Stromal cell of bone marrow (primary cell): Measurements from ENCODE around the gene PVALB.

ENCODE experiments used
- DNase-seq: peaks from one replicate; pipeline ENCODE4 v3.0.0-alpha.2; 2012; ENCODE audit warnings: low read depth

PVALB gene

DNA sequence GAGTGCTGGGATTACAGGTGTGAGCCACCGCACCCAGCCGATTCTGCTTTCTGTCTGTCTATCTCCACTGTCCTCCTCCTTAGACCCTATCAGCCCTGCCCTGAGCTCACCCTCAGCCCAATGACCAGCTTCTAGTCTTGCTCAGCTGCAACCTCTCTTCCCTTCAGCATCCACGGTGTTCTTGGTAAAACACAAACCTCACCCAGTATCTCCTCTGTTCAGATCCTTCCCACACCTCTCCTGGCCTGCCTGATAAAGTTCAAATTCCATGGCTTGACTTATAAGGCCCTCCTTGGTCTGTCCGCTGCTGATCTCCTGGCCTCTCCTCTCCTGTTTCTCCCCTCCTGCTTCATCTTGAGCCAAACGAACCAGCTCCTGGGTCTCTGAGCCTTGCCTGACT lies 29.4 kb upstream of the PVALB start:
- no peak for DNase-seq

DNA sequence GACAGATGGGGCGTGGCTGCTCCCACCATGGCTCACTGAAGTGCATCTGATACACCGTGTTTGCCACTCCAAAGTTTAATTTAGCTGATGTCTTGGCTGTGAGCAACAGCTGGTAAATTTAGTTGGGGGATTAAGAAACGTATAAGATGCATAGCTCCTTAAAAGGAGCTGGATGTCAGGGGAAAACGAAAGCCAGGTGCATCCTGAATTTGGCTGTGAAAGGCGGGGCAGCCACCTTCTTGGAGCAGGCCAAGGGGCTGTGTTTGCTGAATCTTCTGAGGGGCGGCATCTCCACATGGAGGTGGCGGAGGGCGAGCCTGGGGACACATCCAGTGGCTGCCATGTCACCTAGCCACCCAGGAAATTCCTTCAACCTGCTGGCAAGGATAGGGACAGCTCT lies 23.3 kb upstream of the PVALB start:
- no peak for DNase-seq

DNA sequence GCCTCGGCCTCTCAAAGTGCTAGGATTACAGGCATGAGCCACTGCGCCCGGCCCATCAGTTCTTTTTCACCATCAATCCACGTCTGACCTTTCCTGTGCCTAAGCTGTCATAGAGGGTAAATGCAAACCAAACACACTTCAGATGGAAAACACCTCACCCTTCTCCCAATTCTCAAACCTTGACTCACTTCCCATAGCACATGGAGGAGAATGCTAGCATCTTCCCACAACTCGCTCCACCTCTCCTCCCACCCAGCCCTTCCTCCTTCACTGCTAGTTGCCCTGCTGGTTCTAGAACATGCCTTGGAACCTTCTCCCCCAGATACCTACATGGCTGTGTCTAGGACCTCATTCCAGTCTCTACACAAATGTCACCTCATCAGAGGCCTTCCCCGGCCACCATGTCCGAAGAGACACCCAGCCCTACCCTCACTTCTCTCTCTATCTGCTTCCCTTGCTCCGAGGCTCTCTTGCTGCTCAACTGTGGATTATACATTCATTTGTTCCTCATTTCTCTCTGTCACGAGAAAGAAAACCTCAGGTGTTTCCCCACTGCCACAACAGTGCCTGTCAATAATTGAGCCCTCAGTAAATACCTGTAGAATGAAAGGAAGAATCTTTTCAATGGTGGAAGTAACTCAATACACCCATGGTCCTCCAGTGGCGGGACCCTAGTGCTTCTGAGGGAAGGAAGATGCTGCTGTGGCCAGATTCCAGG lies 22.7 kb upstream of the PVALB start:
- DNase-seq = no peak

GRCh38 chr22:36838119-36839030 lies 21.5 kb upstream of the PVALB start:
- no peak for DNase-seq

DNA sequence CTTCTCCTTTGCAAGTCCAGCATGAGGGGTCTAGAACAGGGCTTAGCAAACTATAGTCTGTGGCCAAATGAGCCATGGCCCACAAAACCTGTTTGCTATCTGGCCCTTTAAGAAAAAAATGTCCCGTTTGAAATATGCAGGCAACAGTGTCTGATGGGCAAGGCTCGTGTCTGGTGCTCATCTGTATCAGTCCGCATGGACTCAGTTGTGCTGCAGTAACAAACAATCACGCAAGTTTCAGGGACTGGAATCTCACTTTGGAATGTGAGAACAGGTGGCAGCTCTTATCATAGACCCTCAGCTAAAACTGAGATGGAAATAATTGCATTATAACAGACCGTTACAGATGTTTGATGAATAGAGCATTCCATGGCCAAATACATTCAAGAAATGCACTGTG lies 19.1 kb upstream of the PVALB start:
- no peak for DNase-seq

DNA sequence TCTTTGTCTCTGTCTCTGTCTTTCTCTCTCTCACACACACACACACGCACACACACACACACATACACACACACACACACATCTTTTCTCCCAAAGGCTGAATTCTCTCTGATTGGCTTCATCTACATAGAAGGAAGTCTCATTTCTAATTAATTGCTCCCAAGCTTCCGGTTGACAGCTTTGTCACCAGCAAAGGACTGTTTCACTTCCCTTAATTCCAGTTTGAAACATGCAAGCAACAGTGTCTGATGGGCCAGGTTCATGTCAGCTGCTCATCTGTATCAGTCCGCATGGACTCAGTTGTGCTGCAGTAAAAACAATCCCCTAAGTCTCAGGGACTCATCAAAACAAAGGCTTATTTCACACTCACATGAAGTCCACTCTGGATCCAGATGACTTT lies 16.2 kb upstream of the PVALB start:
- DNase-seq = no peak

GRCh38 chr22:36831717-36832116 lies 14.9 kb upstream of the PVALB start:
- no peak for DNase-seq

DNA sequence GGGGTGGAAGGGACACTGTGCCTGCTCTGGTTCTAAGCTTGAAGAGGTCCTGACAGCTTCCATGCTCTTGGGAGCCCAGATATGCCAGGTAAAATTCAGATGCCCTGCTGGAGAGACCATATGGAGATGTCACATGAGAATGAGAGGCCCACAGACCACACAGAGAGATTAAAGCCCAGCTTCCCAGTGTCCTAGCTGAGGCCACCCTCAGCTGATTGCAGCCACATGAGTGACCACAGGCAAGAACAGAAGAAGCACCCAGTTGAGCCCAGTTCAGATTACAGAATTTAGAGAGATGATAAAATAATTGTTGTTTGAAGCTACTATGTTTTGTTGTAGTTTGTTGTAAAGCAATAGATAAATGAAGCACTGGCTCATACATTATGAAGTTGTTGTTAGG lies 14.4 kb upstream of the PVALB start:
- no peak for DNase-seq

- DNase-seq = no peak
These were observed 13.8 kb upstream of the PVALB start for GRCh38 chr22:36830601-36831000.

DNA sequence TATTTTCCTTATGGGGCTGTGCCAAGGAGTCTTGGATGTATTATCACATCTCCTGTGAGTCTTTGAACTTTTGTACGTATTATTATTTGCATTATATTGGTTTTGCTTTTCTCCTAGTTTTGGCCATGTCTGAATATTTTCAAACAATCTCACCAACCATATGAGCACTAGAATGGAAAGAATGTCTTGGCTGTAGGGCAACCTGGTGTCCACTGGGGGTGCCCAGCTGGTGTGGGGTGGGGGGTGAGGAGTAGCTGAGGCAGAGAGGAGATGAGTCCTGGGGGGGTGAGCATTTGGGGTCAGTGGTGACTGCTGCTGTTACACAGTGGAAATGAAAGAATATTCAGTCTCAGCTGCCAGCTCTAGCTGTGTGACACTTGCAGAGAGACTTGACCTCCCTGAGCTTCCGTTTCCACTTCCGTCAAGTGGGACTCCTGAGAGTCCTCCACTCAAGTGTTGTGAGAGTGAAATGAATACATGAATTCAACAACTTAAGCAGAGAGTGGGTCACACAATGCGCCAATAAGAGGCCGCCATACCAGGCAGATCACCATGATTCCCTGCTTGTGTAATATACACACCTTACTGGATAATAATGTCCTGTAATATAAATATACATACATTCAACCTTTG lies 12.7 kb upstream of the PVALB start:
- DNase-seq = no peak

- no peak for DNase-seq
These were observed 12.0 kb upstream of the PVALB start for GRCh38 chr22:36828815-36829214.

- no peak for DNase-seq
These were observed 9.4 kb upstream of the PVALB start for GRCh38 chr22:36826262-36826661.

DNA sequence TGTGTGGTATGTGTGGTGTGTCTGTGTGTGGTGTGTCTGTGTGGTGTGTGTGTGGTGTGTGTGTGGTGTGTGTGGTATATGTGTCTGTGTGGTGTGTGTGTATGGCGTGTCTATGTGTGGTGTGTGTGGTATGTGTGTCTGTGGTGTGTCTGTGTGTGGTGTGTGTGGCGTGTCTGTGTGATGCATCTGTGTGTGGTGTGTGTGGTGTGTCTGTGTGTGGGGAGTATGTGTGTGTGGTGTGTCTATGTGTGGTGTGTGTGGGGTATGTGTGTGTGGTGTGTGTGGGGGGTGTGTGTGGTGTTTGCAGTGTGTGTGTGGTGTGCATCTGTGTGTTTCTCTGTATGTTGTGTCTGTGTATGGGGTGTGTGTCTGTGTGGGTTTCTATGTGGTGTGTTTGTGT lies 7.8 kb upstream of the PVALB start:
- DNase-seq = no peak

DNA sequence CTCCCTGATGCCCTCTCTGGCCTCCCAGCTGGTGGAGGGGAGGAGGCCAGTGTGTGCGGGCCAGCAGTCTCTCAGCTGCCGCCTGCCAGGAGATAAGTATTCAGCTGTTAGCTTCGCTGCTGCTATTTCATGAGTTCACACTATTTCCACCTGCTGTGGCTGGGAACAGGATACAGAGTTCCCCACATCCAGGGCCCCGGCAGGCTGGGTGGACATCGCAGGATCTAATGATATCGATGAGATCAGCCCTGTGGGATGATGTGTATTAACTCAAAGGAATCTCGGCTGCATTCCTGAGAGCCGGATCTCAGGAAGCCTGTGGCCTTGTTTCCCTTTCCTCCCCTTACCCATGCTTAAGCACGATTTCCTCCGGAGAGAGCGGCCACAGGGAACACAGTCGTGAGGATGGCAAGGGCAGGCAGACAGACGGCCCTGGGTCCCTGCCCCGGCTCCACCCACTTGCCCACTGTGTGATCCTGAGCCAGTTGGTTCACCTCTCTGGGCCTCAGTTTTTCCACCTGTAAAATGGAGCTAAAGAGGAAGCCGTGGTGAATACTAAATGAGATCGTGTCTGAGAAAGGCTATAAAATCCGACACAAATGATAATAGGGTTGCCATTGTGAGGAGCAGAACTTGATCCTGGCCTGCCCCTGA lies 6.5 kb upstream of the PVALB start:
- no peak for DNase-seq

DNA sequence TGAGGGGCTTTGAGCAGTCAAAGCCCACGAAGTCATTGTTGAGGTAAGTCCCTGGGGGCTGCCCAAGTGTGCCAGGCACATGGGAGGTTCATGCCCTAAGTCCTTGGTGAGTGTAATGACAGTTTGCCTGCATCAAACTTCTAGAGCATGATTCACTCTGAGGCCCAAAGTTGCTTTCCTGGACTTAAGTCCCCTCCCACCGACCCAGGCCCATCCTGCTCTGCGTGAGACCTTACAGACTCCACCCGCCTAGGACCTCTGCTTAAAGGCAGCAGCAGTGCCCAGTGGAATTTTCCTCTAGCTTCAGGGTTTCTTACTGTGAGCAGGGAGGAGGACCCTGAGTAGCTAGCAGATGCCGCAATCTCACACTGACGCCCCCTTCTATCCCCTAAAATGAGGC lies 5.7 kb upstream of the PVALB start:
- DNase-seq = no peak

- DNase-seq = no peak
These were observed 2.3 kb upstream of the PVALB start for GRCh38 chr22:36819112-36819511.

DNA sequence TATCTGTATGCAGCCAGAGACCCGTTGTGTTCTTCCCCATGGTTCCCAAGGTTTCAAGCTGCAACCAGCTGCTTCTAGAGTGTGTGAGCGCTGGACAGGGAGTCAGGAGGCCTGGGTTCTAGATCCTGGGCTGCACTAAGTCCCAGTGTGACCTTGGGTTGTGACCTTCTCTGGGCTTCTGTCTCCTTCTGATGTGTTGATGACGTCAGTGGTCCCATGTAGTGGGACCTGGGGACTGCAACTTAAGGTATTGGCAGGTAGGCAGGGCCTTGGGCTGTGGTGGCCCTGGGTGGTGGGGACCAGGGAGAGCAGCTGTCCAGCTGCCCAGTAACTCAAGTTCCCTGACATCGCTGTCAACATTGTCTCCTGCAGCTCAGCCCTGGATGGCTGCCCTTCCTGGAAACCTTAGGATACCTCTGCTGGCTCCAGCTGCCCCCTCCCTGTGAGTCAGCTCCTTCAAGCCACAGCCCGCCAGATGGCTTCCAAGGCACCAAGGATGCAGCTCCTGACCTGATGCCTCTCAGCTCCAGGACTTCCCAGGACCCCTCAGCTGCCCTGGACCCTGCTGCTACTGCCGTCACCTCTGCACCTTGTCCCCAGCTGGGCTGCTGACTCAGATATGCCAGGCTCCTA lies 1.3 kb upstream of the PVALB start:
- no peak for DNase-seq

GRCh38 chr22:36817525-36817848 lies 652 bp upstream of the PVALB start:
- no peak for DNase-seq

GRCh38 chr22:36816339-36816635 lies 548 bp downstream of the PVALB start:
- DNase-seq = no peak

- no peak for DNase-seq
These were observed 1.1 kb downstream of the PVALB start for GRCh38 chr22:36815558-36816338.

DNA sequence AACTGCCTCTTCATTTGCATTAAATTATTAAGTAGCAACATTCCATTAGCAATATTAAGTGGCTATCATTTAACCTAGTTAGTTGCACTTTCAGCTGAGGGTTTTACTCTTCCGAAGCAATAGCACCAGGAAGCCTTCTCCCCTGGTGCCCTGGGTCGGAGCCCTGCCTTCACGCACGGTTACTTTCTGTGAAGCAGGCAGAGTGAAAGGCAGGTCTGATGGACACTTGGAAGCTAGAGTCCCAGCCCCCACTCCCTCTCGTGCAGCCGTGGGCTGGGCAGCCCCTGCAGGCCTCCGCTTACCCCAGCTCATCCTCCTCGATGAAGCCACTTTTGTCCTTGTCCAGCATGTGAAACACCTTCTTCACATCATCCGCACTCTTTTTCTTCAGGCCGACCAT lies 2.0 kb downstream of the PVALB start:
- no peak for DNase-seq
